ENCODE results near the gene MRPL14. TPM values are rescaled to one million over a fixed set of nuclear protein-coding genes. Genes with fewer than 3 reads are reported as not detected.

Gene MRPL14
- total and polyA plus RNA-seq, 9 of the 15 experiments (the other 6 are each of a cell fraction or from before 2014, with no cell fraction given): 126 to 424 (median 165) TPM

DNA sequence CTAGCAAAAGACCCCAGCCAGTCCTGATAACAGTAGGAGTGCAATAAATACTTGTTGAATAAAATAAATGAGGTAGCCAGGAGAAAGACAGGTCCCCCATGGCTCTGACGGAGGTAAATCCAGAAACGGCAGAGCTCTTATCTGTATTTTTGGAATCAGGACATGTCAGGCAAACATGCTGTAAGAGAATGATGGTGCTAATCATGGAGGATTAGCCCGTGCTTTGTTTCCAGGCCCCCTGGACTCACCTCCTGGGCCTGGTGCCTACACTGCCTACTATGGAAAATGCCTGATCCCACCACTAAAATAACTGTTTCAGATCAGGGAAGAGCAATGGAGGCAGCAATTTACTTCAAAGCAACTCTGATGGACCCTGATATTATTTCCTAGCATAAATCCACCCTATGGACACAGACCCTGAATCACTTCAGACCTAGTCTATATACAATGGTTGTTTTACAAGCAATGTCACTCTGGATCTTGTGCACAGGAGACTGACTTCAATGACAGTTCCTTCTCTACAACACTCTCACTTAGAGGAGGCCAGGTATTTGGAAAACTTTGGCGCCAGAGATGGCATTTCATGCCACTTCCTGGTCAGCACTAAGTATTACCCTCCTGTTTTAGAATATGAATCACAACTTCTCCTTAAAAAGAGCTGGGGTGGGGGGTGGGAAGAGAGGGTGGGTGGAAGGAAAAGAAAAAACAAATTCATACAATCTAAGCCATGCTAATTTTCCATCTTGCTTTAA, 6.4 kb downstream of the MRPL14 start (continued):
- TF ChIP-seq, protein P1, sequence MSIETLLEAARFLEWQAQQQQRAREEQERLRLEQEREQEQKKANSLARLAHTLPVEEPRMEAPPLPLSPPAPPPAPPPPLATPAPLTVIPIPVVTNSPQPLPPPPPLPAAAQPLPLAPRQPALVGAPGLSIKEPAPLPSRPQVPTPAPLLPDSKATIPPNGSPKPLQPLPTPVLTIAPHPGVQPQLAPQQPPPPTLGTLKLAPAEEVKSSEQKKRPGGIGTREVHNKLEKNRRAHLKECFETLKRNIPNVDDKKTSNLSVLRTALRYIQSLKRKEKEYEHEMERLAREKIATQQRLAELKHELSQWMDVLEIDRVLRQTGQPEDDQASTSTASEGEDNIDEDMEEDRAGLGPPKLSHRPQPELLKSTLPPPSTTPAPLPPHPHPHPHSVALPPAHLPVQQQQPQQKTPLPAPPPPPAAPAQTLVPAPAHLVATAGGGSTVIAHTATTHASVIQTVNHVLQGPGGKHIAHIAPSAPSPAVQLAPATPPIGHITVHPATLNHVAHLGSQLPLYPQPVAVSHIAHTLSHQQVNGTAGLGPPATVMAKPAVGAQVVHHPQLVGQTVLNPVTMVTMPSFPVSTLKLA (conservative IDR thresholded peaks at IDR 0.05): peak in 1 of 2 experiments; percentile 23; a peak in 1 of 4 replicates
- TF ChIP-seq BHLHE40 (IDR thresholded peaks at IDR 0.05; ENCODE audit: low read length) (peak; percentile 46), ESRRA (IDR thresholded peaks at IDR 0.05; ENCODE audit: borderline replicate concordance, low read depth) (0 out of 2 replicates have a peak, but pooled peaks have one; percentile 10)
- TF ChIP-seq, protein P2, sequence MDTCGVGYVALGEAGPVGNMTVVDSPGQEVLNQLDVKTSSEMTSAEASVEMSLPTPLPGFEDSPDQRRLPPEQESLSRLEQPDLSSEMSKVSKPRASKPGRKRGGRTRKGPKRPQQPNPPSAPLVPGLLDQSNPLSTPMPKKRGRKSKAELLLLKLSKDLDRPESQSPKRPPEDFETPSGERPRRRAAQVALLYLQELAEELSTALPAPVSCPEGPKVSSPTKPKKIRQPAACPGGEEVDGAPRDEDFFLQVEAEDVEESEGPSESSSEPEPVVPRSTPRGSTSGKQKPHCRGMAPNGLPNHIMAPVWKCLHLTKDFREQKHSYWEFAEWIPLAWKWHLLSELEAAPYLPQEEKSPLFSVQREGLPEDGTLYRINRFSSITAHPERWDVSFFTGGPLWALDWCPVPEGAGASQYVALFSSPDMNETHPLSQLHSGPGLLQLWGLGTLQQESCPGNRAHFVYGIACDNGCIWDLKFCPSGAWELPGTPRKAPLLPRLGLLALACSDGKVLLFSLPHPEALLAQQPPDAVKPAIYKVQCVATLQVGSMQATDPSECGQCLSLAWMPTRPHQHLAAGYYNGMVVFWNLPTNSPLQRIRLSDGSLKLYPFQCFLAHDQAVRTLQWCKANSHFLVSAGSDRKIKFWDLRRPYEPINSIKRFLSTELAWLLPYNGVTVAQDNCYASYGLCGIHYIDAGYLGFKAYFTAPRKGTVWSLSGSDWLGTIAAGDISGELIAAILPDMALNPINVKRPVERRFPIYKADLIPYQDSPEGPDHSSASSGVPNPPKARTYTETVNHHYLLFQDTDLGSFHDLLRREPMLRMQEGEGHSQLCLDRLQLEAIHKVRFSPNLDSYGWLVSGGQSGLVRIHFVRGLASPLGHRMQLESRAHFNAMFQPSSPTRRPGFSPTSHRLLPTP (IDR thresholded peaks at IDR 0.05; ENCODE audit: borderline replicate concordance, extremely low read depth, insufficient read length): no peak

Data from K562 (cell line).